Amniotic stem cell (primary cell): Measurements from ENCODE around the gene TPP2.

Source experiments
- DNase-seq: peaks from one replicate; lab custom pipeline; 2025; lab: John Stamatoyannopoulos, UW

Gene TPP2

GRCh38 chr13:102596147-102597028, at the start of gene TPP2:
TPP2 (plus strand) TSS chr13:102596986; CDS start chr13:102597039, 53 bp downstream.
- DNase-seq = peak; percentile 98

GRCh38 chr13:102548811-102549210, 48.0 kb upstream of the TPP2 start:
- no peak for DNase-seq

GRCh38 chr13:102550507-102550906, 46.3 kb upstream of the TPP2 start:
- no peak for DNase-seq

GRCh38 chr13:102555914-102556553, 40.8 kb upstream of the TPP2 start:
- DNase-seq = no peak

GRCh38 chr13:102556806-102557205, 40.0 kb upstream of the TPP2 start:
- DNase-seq = no peak

- no peak for DNase-seq
Measured at GRCh38 chr13:102558029-102558428, 38.8 kb upstream of the TPP2 start.

GRCh38 chr13:102561933-102562332, 34.9 kb upstream of the TPP2 start:
- DNase-seq = no peak

GRCh38 chr13:102563267-102563666, 33.5 kb upstream of the TPP2 start:
- DNase-seq = no peak

- DNase-seq = no peak
Measured at GRCh38 chr13:102564564-102564963, 32.2 kb upstream of the TPP2 start.

GRCh38 chr13:102566513-102566912, 30.3 kb upstream of the TPP2 start:
- no peak for DNase-seq

GRCh38 chr13:102567857-102568256, 28.9 kb upstream of the TPP2 start:
- DNase-seq = no peak

GRCh38 chr13:102569488-102569887, 27.3 kb upstream of the TPP2 start:
- no peak for DNase-seq

GRCh38 chr13:102571075-102571474, 25.7 kb upstream of the TPP2 start:
- DNase-seq = no peak

- DNase-seq = no peak
Measured at GRCh38 chr13:102572323-102572722, 24.5 kb upstream of the TPP2 start.

GRCh38 chr13:102580552-102581169, 16.1 kb upstream of the TPP2 start:
- peak; percentile 24 for DNase-seq

GRCh38 chr13:102582256-102582655, 14.5 kb upstream of the TPP2 start:
- DNase-seq = no peak

GRCh38 chr13:102584434-102584833, 12.4 kb upstream of the TPP2 start:
- no peak for DNase-seq

- no peak for DNase-seq
Measured at GRCh38 chr13:102586615-102587014, 10.2 kb upstream of the TPP2 start.

GRCh38 chr13:102587916-102588315, 8.9 kb upstream of the TPP2 start:
- no peak for DNase-seq

GRCh38 chr13:102589301-102589822, 7.4 kb upstream of the TPP2 start:
- no peak for DNase-seq

- DNase-seq = peak; percentile 47
Measured at GRCh38 chr13:102591988-102592781, 4.6 kb upstream of the TPP2 start.

- no peak for DNase-seq
Measured at GRCh38 chr13:102593466-102593865, 3.3 kb upstream of the TPP2 start.
